Stimulated activated CD8-positive, alpha-beta memory T cell treated with anti-CD3 and anti-CD28 coated beads, Interleukin-4, amount 100 ng/mL, for 1 hour (primary cell): ENCODE results near the gene AUH.

ENCODE experiments used
- DNase-seq, 2 donors: peaks; one replicate each; pipeline ENCODE4 v3.0.0-alpha.2; 2020; ENCODE audit warnings: low read depth in 2 of 2, low spot score in 1 of 2

The AUH gene

DNA sequence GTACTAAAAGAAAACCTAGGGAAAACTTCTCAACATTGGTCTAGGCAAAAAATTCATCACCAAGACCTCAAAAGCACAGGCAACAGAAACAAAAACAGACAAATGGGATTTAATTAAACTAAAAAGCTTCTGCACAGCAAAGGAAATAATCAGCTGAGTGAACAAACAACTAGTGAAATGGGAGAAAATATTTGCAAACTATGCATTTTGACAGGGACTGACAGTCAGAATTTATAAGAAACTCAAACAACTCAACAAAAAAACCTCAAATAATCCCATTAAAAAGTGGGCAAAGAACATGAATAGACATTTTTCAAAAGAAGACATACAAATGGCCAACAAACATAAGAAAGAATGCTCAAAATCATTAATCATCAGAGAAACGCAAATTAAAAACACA, 189.4 kb downstream of the AUH start:
- DNase-seq, result no peak

DNA sequence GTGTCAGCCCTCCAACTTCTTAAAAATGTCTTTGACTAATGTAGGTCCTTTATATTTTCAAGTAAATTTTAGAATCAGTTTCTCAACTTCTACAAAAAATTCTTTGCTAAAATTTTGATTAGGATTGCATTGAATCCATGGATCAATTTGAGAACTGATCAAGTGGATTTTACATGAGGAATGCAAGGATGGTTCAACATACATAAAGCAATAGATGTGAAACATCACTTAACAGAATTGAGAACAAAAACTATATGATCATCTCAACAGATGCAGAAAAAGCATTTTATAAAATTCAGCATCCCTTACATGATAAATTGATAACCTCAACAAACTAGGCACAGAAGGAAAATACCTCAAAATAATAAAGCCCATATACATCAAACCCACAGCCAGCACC, 190.8 kb downstream of the AUH start:
- no peak for DNase-seq

DNA sequence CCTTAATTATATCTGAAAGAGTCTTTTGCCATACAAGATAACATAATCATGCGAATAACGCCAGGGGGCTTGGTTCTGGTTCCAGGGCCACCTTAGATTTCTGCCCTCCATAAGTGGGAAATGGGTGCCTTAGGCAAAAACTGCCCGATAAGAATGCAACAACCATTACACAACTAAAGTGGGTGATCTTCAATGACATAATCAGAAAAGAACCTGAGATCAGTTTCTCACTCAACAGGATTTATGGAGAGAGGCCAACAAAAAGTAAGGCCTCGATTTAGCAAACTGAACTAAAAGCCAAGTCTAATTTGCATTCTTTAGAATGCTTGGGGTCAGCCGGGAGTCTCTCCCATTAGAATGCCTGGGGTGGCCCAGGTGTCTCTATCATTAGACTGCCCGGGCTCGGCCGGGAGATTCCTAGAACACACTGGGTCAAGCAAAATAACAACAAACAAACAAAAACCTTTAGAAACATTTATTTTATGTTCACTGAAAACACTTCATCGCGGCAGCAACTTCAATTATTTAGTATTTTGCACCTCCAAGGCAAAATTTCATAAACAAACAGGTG, 194.8 kb downstream of the AUH start:
- DNase-seq, result no peak

DNA sequence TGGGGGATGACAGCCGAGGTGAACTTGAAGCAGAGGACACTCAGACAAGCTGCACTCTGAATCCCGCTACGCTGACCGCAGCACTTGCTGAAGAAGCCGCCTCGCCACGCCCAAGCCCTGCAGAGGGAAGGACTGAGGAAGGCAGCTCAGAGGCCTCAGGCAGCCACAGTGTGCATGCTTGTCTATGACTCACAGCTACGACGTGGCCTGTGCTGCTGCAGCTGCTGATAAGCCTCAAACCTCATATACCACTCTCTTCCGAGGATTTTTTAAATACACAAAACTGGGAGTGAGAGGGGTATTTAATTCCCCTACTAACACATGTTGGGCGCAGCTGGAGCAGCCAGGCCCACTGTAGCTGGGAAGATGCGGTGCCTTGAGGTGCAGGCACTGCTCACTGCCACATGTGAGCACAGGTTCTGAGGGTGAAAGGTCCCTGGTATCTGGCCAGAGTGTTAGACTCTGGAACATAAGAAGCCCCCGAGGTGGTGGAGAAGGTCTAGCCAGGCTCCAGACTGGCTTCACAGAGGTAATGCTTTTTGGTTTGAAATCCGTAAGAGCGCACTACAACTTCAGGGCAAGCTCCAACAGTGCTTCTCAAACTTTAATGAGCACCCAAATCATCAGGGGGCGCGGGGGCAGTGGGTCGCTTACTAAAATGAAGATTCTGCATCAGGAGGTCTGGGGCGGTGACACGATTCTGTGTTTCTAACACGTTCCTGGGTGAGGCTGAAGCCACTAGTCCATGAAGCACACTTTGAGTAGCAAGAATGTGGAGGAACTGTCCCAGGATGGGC, 196.8 kb downstream of the AUH start:
- peak; percentile 38 to 39 for DNase-seq
